NK-92 treated with Interleukin-12 subunit alpha and Interleukin-12 subunit beta, amount 100 ng/mL, for 24 hours (cell line): ENCODE results near the gene GNB1.

ENCODE experiments used
- DNase-seq: peaks from one replicate; lab custom pipeline; 2025; lab: John Stamatoyannopoulos, UW

GNB1 gene

GRCh38 chr1:1825217-1825616 lies 65.7 kb downstream of the GNB1 start:
- no peak for DNase-seq

- no peak for DNase-seq
These were observed 71.1 kb downstream of the GNB1 start for GRCh38 chr1:1819762-1820161.

GRCh38 chr1:1817221-1817620 lies 73.7 kb downstream of the GNB1 start:
- DNase-seq: no peak

GRCh38 chr1:1815606-1816281 lies 75.1 kb downstream of the GNB1 start:
- no peak for DNase-seq

- no peak for DNase-seq
These were observed 81.4 kb downstream of the GNB1 start for GRCh38 chr1:1809489-1809888.

- no peak for DNase-seq
These were observed 82.7 kb downstream of the GNB1 start for GRCh38 chr1:1808206-1808605.

DNA sequence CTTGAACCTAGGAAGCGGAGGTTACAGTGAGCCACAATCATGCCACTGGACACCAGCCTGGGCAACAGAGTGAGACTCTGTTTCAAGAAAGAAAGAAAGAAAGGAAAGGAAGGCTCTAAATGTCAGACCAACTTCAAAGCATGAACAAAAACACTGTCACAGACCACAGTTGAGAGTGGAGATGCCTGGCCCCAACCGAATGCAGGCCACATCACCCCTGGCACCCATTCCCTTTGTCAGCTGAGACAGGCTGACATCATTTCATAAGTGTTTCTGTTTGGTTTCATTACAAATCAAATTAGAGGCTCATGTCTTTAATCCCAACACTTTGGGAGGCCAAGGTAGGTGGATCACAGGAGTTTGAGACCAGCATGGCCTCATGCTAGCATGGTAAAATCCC lies 84.0 kb downstream of the GNB1 start:
- no peak for DNase-seq

DNA sequence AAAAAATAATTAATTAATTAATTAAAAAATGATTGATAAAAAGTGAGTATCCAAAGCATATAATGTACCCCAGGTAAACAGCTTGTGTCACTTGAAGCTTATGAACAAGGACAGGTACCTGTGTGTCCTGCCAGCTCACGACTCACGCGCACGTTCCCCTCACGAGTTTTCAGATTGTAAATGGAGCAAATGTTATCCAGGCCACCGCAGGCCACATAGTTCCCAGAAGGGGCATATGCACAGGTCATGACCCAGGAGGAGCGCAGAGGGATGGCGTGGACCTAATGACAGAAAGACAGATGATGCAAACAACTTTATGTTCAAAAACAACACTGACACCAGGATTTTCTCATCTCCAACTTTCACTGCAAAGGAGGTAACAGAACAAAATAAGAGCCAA lies 86.6 kb downstream of the GNB1 start:
- DNase-seq: no peak

GRCh38 chr1:1802871-1803270 lies 88.0 kb downstream of the GNB1 start:
- DNase-seq: no peak

- no peak for DNase-seq
These were observed 91.2 kb downstream of the GNB1 start for GRCh38 chr1:1799716-1800115.

GRCh38 chr1:1797731-1798341 lies 93.1 kb downstream of the GNB1 start:
- no peak for DNase-seq

- DNase-seq: no peak
These were observed 94.4 kb downstream of the GNB1 start for GRCh38 chr1:1796466-1796865.

- DNase-seq: no peak
These were observed 95.9 kb downstream of the GNB1 start for GRCh38 chr1:1794999-1795398.

DNA sequence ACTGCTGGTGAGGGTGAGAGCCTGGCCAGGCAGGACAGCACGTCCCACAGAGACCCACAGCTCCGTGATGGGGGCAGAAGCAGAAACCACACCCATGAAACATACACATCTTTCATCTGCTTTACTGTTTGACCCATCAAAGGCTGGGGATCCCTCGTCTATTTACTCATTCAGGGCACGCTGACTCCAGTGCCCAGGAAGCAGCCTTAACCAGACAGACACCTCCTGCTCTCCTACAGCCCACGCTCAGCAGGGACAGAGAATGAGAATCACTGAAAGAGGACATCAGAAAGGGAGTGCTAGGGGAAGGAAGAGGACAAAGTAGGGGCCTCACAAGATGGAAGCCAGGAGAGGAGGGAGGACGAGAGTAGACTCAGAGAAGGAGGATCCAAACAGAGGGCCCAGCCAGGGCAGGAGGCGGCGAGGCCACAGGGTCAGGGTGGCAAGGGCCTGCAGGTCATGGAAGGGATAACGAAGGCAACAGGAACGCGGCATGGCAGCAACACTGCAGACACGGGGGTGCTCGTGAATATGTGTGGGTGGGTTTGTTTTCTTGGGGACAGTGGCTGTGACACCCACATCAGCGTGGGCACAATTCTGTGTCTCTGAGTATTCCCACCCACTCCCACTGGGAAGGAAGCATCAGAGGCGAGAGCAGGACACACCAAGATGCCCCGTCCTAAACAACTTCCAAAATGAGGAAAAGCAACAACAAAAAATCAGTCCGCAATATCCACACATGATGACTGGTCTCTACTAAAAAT lies 97.2 kb downstream of the GNB1 start:
- DNase-seq: no peak

DNA sequence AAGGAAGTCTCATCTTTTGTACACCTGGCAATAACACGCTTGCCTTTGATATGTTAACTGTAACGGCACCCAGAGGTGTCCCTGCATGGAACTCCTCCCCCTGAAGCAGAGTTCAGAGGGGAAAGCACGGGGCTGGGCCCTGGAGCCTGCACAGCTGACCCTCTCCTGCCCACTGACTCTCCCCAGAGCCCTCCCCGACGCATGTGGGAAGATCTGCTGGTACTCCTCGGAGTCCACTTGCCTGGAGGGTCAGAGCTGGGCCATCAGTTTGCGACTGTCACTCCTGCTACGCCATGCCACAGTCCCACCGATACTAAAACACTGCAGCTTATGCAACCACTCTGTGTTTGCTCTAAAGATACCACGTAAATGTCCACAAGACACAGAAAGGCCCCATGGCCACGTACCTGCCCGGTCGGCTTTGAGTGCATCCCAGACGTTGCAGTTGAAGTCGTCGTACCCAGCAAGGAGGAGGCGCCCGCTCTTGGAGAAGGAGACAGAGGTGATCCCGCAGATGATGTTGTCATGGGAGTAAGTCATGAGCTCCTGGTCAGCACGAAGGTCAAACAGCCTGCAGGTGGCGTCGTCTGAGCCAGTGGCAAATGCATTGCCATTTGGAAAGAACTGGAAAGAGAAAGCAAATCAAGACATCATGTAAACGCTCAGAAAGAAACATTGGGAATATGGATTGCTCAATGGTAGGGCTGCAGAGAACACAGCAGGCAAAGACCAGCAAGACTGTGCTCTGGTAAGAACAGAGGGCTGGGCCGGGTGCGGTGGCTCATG lies 102.0 kb downstream of the GNB1 start:
- no peak for DNase-seq

DNA sequence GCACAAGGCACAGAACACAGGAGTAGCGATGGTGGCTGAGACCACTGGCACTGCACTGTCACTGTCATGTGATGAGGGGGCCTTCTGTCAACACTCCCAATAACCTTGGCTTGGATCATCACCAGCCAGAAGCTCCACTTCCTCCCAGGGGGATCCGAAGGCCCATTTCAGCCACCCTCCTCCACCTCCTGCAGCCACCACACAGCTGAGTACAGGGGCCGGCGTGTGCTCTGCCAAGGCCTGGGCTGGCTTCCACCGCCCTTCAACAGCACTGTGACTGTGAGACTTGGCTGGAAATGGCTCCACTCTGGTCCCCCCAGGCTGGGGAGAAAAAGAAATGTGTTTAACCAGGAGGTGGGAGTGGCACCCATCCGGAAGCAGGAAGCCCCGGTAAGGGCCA lies 102.8 kb downstream of the GNB1 start:
- DNase-seq: no peak

- DNase-seq: no peak
These were observed 103.9 kb downstream of the GNB1 start for GRCh38 chr1:1786836-1787605.

DNA sequence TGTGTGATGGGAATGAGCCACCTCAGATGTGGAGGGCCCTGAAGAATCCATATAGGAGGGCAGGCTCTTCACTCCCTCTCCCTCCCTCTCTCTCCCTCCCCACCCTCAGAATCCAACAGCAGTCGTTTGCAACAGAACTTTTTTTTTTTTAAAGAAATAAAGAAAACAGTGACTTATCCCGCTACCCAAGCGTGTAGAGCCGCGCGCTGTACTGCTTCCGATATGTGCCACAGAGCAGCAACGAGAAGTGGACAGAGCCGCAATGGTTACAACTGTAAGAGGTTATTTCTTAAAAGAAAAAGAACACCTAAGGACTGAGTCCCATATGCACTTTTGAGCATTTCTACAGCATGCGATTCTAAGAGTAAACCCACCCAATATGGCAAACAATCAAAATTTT lies 105.2 kb downstream of the GNB1 start:
- no peak for DNase-seq

DNA sequence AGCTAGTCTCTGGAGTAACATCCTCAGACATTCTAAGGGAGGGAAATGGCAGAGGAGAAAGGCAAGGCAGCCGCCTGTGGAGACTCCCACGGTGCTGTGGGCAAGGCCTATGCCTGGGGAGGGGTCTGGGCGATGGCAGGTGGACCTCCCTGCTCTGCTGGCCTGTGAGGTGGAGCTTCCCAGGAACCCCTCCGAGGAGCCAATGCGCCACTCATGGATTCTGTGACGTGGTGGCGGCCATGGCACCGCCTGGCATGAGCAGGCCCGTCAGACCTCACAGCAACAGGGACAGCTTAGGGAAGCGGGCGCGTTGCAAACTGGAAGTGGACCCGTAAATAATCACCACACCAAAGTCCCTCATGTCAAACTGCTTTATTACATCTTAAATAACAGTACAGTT lies 106.0 kb downstream of the GNB1 start:
- DNase-seq: no peak

- no peak for DNase-seq
These were observed 107.6 kb downstream of the GNB1 start for GRCh38 chr1:1783320-1783719.

GRCh38 chr1:1782399-1783221 lies 108.3 kb downstream of the GNB1 start:
- DNase-seq: no peak
